Limb (tissue), 2 donors: ENCODE results near the gene MSX1.
"Not testable (repeated sequence)": the region's sequence is repeated elsewhere in the genome, so short reads cannot be mapped to it uniquely, and the experiment has no call there.

ENCODE experiments used
- DNase-seq, 2 donors: peaks; one replicate each; pipeline ENCODE4 v3.0.0-alpha.2; 2016; ENCODE audit errors: extremely low spot score in 2 of 2

The MSX1 gene

DNA sequence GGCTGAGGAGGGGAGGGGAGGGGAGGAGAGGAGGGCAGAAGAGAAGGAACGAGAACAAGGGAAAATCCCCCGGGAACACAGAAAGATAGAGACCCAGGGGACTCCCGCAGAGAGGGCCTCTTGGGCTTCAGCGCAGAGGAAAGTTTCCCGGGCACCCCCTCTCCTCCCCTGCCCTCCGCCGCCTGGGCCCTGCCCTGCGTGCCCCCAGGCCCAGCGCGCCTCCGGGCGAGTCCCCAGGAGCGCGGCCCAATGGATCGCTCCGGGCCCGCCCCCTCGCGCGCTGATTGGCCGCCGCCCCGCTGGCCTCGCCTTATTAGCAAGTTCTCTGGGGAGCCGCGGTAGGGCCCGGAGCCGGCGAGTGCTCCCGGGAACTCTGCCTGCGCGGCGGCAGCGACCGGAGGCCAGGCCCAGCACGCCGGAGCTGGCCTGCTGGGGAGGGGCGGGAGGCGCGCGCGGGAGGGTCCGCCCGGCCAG, at the start of gene MSX1:
TSS of gene MSX1 (plus strand) at position 341 of the 474 bp plus-strand sequence. CDS start 235 bp downstream, outside the sequence.
- peak; percentile 62 to 86 for DNase-seq

DNA sequence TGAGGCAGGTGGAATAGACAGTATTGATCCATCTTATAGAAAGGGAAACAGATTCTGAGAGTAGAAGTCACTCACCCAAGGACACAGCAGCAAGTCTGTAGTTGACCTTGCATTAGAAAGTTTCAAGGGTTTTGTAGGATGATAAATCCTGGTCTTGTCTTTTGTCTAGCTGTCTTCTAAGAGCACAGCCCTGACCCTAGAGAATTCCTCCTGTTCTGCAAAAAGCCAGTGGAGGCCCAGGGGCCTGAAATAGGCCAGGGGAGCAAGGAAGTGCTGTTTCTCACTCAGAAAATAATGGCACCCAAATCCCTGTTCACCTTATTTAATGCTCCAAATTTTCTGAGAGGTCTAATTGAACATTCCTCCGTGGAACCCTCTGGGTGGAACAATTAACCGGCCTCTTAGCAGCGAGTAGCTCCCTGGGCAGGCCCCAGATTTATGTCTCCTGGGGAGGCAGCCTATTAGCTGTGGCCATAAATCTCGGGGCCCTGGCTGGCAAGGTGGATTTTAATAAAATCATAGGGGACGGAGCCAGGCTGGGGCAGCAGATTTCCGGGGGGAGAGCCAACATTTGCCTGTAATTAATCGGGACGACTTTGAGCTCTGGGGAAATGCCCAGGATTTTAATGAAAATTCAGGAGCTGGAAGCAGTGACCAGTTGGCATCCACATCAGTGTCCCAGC, 49.2 kb upstream of the MSX1 start:
- DNase-seq: no peak

DNA sequence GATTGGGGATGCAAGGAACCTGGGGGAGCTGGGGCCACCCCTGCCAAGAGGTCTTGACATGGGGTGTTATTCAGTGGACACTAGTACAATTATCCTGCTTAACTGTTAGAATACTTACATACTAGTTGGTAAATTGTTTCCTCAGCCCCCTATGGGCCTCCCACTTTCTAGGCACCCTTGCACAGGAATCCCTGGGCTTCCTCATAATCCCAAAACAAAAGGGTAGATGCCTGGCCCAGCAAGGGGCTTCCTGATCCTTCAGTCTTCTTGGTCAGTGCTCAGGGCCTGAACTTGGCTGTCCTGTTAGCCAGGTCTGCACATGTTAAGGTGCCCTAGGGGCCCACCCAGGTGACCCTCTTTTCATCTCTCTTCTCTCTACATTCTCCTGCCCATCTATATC, 48.7 kb upstream of the MSX1 start:
- DNase-seq: no peak

DNA sequence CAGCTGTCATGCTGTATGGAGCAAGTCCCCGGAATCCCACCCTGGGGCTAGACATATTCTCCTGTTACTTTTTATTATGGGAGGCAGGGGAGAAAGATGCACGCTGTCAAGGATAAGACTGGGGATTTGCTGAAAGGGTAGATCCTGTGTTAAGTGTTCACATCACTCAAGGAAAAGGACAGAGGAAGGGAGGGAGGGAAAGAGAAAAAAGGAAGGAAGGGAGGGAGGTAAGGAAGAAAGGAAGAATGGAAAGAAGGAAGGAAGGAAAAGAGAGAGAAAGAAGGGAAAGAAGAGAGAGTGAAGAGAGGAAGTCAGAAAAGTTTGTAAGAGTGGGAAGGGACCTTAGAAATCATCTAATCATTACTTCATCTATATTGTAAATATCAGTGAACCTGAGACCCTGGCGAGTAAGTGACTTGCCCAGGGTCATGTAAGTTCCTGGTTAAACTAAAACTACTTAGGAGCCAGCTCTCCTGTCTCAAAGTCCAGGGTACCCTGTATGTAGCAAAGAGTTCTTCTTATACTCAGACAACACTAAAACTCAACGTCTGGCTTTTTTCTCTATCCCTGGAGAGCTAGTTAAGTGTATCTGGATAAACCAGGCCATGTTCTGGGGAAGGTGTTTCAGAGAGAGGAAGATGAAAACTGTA, 47.2 kb upstream of the MSX1 start:
- DNase-seq: no peak

DNA sequence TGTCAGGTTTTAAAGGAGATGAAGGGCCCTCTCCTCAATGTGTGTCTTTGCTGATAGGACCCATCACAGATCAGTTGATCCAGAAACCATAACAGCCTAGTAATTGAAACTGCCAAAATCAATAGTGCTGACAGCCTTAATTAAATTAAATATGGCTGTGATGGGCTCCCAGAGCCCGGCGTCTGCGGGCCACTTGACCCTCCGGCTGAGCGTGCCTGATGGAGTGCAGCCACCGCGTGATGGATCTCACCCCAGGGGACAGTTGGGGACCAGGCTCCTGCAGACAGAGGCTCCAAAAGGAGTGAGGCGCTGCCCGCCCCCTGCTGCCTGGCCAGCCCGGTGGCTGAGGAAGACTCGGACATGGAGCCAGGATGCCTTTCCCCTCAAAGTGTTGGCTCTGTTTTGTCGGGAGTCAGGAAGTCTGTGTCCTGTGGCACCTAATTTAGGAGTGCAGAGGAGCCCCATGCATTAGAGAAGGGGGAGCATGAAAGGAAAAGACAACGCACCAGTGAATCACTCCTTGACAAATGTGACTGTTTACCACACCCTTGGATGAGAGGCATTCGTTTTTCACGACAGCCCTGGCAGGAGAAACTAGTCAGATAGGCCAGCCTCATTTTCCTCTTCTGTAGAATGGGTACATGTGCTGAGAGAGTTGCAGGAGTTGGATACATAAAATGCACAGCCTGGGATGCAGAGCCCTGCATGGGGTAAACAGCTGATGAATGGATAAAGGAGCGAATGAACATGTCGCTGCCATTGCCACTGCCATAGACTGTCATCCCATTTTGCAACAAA, 40.9 kb upstream of the MSX1 start:
- DNase-seq: no peak

DNA sequence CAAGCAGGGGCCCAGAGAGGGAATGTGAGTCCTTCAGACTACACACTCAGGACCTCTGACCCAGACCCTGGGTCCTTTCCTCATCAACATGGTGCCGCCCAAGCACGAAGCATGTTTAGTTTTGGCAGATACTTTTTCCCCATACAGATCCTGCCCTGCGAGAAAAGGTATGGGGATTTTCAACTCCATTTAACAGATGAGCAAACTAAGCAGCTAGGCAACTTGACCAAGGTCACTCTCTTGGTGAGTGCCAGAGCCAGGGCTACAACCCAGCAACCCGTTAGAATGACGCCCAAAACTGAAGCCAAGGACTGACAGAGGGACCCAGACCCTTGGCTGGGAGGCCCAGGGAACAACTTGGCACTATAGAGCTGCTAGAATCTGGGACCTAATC, 40.3 kb upstream of the MSX1 start:
- no peak for DNase-seq

DNA sequence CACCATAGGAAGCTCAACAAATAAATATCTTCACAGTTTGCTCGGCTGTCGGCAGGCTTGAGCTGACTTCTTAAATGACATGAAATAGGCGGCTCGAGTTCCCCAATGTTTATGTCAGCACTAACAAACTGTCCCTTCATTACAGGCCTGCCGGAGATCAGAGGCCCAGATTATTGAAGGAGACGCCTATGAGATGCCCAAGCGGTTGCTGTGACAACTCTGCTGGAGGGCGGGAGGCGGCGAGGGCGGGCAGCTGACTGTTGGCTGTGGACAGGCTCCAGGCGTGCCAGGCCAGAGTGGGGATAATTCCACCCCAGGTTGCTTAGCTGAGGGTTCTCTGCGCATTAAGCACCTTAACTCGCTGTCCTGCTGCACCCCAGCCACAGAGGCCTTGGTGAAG, 39.2 kb upstream of the MSX1 start:
- peak; percentile 21 to 63 for DNase-seq

DNA sequence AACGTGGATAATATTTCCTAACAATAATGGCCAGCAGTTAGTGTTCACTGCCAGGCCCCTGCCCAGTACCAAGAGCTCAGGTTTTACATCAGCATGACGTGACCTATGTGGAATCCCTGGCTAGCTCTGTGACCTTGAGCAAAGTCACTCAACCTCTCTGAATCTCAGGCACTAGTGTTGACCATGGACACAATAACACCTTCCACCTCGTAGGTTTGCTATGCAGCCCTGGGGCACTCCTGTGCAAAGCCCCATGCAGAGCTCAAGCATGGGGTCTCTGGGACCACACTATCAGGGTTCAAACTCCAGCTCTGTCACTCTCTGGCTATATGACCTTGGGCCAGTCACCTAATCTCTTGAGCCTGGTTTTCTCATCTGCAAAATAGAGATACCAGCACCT, 38.7 kb upstream of the MSX1 start:
- DNase-seq: no peak

DNA sequence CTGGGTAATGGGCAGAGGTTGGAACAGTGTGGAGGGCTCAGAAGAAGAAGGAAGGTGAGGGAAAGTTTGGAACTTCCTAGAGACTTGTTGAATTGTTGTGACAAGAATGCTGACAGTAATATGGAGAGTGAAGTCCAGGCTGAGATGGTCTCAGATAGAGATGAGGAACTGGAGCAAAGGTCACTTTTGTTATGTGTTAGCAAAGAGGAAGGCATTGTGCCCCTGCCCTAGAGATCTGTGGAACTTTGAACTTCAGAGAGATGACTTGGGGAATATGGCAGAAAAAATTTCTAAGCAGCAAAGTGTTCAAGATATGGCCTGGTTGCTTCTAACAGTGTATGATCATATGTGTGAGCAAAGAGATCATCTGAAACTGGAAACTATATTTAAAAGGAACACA, 37.9 kb upstream of the MSX1 start:
- DNase-seq: no peak

DNA sequence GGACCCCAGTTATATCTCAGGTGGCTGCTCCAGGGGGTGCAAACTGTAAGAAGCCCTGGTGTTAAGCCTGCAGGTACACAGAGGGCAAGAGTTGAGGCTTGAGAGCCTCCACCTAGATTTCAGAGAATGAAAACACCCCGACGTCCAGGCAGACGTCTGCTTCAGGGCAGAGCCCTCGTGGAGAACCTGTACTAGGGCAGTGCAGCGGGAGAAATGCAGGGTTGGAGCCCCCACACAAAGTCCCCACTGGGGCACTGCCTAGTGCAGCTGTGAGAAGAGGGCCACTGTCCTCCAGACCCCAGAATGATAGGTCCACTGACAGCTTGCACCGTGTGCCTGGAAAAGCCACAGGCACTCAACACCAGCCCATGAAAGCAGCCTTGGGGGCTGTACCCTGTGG, 37.2 kb upstream of the MSX1 start:
- not testable (repeated sequence) for DNase-seq

DNA sequence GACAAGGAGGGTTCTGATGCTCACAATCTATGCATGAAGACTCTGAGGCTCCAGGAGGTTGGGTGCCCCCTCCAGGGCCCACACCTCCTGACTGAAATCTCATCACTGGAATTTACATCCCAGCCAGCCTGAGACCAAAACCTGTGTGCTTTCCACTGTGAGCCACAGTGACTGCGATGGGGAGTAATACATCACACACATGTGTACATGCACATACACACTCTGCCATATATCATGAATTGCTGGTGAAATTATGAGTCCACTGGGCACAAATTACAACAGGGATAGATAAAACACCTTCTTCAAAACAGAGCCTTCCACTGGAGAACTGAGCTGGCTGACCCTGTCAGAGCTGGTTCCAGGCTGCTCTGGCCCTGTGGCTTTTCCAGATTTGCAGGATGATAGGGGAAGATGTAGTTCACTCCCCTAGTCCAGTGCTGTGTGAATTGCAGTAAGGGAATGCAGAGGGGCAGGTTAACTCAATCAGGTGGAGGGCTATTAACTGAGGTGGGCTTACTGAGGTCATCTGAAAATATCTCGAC, 35.8 kb upstream of the MSX1 start:
- DNase-seq: no peak

DNA sequence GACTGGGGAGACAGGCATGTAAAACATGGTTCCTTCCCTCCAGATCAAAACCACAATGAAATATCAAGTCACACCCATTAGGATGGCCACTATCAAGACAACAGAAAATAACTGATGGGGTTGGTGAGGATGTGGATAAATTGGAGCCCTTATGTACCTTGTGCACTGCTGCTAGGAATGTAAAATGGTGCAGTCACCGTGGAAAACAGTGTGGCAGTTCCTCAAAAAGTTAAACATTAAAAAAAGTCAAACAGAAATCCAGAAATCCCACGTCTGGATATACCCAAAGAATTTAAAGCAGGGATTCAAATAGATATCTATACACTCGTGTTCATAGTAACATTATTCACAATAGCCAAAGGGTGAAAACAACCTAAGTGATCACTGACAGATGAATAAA, 35.2 kb upstream of the MSX1 start:
- no peak for DNase-seq

DNA sequence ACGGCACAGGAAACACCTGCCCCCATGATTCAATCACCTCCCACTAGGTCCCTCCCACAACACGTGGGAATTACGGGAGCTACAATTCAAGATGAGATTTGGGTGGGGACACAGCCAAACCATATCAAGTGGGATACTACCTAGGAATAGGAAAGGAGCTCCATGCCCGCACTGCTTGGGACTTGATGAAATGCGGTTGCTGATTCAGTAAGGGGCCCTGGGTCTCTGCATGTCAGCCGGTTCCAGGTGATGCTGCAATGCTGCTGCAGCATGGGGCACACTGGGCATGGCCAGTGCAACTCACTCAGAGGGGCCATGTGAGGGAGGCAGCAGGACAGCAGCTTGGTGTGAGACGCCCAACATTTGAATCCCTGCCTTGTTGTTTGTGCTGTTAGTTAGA, 34.0 kb upstream of the MSX1 start:
- DNase-seq: no peak

DNA sequence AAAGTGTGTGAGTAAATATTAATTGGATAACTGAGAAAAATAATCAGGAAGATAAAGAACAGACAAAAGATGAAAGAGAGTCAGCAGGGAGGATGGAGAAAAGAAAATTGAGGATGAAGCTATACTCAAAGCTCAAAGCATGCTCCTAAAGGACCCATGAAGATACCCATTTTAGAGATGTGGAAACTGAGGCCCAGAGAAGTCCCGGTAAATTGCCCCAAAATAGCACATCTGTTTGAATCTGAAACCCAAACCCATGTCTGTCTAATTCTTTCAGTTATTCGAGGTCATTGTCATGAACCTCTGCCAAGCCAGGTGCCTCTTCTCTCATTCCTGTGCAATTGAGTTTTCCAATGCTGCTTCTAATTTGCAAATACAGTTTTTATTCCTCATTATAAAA, 29.6 kb upstream of the MSX1 start:
- no peak for DNase-seq

DNA sequence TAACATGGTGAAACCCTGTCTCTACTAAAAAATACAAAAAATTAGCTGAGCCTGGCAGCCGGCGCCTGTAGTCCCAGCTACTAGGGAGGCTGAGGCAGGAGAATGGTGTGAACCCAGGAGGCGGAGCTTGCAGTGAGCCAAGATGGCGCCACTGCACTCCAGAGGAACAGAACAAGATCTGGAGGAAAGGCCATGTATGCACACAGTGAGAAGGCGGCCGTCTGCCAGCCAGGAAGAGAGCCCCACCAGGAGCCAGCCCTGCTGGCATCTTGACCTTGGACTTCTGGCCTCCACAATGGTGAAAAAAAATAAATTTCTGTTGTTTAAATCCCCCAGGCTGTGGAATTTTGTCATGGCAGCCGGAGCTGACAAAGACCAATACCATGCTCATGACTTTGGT, 28.2 kb upstream of the MSX1 start:
- DNase-seq: no peak

DNA sequence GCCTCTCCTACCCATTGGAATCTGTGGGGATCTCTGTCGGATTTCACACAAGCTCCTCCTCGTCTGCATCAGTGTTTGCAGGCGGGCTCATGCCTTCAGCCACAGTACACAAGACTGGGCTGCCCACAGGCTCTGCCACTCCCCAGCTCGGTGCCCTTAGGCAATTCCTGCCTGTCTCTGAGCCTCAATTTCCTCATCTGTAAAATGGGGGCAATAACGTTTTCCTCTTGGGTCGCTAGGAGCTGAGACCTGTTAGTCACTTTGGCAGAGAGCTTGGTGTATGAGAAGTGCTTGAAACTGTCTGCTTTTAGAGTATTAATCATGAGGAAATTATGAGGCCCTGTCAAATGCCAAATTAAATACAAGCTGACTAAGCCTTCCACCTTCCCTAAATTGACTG, 27.6 kb upstream of the MSX1 start:
- DNase-seq: no peak

DNA sequence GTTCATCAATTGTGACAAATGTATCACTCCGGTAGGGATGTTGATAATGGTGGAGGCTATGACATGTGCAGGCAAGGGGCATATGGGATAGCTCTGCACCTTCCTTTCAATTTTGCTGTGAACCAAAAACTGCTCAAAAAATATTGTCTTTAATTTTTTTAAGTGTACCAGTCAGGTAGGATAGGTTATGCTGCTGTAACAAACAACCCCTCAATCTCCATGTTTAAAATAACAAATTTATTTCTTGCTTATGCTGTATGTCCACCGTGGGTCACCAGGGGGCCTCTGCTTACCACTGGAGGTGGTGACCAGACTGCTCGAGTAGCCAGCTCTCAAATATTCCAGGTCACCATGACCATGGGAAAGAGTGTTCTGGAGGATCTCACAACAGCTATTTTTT, 23.4 kb upstream of the MSX1 start:
- no peak for DNase-seq

DNA sequence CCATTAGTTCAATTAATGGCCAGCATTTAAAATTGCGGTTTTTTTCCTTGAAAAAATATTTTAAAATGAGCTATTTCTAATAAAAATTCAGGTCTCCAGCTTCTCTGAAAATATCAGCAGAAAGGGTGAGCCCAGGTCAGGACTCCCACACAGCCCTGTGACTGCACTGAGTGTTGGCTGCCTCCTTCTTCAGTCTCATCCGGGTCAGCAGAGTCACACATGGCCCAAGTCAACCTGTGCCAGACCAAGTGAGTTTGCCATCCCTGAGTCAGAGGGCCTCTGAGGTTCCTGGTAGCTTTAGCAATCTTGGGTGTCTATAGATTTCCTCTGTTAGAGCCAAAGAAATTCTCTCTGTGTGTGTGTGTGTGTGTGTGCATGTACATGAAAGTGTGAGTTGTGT, 22.1 kb upstream of the MSX1 start:
- DNase-seq: no peak

DNA sequence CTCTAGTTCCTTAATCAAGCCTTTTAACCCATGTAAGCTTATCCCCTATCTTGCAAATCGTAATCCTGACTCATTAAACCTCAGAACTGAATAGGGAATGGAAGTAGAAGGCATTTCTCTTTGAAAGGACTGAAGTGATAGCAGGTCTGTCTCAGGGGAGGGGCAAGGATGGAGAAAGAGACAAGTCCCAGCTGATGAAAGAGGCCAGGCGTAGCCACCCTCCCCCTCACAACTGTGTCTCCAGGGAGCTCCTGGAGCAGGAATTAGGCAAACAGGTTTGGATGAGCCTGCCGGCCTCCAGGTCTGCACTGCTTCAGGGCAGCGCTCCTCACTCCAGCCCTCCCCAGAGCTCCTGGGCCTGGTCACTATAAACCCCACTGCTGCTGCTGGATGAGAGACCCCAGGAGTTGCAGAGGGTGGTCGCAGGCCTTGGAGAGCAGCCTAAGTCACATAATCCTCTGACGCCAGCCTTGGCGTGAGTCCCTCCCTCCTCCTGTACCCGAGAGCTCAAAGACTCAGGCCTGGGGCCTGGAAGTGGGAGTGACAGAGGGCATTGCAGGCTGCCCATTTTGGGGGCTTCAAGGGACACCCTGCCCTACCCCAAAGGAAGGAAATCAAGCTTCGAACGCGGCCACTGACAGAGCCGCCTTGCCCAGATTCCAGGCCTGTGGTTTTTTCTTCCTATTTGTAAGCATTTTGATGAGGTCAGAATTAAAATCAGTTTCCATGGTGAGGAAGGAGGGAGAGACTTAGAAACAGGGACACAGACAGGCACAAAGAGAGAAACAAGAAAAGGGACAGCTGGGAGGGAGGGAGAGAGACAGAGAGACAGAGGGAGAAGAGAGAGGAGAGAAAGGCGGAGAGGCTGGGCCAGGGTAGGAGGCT, 21.2 kb upstream of the MSX1 start:
- DNase-seq: no peak

DNA sequence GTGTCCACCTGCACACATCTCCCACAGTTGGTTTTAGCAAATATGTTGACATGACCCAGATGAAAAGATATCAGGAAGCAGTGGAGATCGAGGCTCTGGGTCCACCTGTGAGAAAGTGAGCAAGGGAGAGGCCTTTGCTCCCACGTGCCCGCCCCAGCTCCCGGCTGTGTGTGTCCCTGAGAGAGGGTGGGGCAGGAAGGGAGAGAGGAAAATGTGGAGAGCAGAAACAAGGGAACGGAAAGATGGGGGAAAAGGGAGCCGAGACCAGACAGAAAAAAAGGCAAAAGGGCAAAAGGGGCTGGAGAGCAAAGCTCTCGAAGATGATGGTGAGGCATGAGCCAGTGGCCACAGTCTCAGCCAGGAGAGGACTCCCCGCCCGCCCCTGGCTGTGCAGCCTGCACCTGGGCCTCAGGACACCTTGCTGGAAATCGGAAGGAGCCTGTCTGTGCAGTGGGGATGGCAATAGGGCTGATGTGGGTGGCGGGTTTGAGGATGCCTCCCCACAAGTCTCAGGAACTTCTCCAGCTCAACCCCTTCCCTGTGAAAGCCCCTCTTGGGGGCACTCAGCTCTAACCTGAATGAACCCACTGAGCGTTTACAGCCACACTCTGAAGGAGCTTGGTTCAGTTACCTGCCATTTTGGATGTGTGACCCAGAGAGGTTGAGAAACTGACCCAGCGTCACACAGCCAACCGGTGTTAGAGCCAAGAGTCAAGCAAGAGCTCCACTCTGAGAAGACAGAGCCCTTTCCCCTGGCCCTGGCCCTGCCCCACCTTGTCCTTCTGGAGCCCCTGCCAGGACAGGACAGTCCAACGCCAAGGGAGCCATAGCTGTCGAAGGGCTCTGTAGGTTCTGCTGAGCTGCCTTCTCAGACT, 20.3 kb upstream of the MSX1 start:
- DNase-seq: no peak
